K562 (cell line): ENCODE data around the gene SPATA31D1.

Experiments
- KDM1A ChIP-seq, 2 experiments: fragments of 450-650 bp; IDR thresholded peaks; 2 replicates each; pipeline ENCODE4 v1.6.1; 2016; ENCODE audit warnings: mild to moderate bottlenecking in 2 of 2
- MAFK ChIP-seq: IDR thresholded peaks from 2 replicates; pipeline ENCODE4 v1.6.1; 2011; ENCODE audit warnings: low read length, improper control_type of control experiment
- MTA1 ChIP-seq: fragments of 450-650 bp; IDR thresholded peaks from 2 replicates; pipeline ENCODE4 v1.6.1; 2017; ENCODE audit warnings: borderline replicate concordance
- MTA3 ChIP-seq: fragments of 450-650 bp; formaldehyde crosslinking; IDR thresholded peaks from 2 replicates; pipeline ENCODE4 v1.6.1; 2017; ENCODE audit warnings: mild to moderate bottlenecking, borderline replicate concordance
- NFYB ChIP-seq: IDR thresholded peaks from 2 replicates; pipeline ENCODE4 v1.6.1; 2011; ENCODE audit warnings: mild to moderate bottlenecking, moderate library complexity; ENCODE audit not compliant: insufficient read length; ENCODE audit errors: extremely low read depth
- POLR2AphosphoS5 ChIP-seq: IDR thresholded peaks from 2 replicates; pipeline ENCODE4 v1.6.1; 2011; ENCODE audit warnings: mild to moderate bottlenecking, low read depth, low read length, moderate library complexity; ENCODE audit not compliant: control insufficient read depth, insufficient read depth
- RAD21 ChIP-seq, 2 experiments: fragments of 250-450 bp in 1 of 2; fragments of 450-650 bp in 1 of 2; sonication (Bioruptor Pico) in 1 of 2; formaldehyde crosslinking in 1 of 2; IDR thresholded peaks in 1 of 2; conservative IDR thresholded peaks in 1 of 2; 2 replicates each; pipeline versions ENCODE4 v1.4.0 to v1.8.0; 2020 to 2022; ENCODE audit warnings: mild to moderate bottlenecking in 2 of 2, moderate library complexity in 1 of 2
- RBBP5 ChIP-seq: fragments of 200-600 bp; sonication (generic); IDR thresholded peaks from 2 replicates; pipeline ENCODE4 v1.6.1; 2012; ENCODE audit warnings: borderline replicate concordance, mild to moderate bottlenecking, low read length, control low read depth, inconsistent platforms; ENCODE audit not compliant: insufficient read depth, poor library complexity, severe bottlenecking
- ZBTB17 ChIP-seq: fragments of 450-650 bp; formaldehyde crosslinking; IDR thresholded peaks from 2 replicates; pipeline ENCODE4 v1.4.0; 2020; ENCODE audit warnings: mild to moderate bottlenecking
- ZBTB43 ChIP-seq: sonication (generic); formaldehyde crosslinking; IDR thresholded peaks from 2 replicates; pipeline ENCODE4 v1.8.0; 2023; ENCODE audit warnings: mild to moderate bottlenecking, missing genetic modification reagents

GRCh38 chr9:81999806-82000205 is 11.2 kb downstream of the SPATA31D1 start:
- TF ChIP-seq ZBTB43 (no peak), POLR2AphosphoS5 (no peak), RAD21 (CRISPR knock-in tag; conservative IDR thresholded peaks at IDR 0.05 in 1 of 2, IDR thresholded peaks at IDR 0.05 in 1 of 2) (no peak), NFYB (no peak), MTA1 (no peak), MAFK (no peak), KDM1A (IDR thresholded peaks at IDR 0.05) (no peak), RBBP5 (no peak), ZBTB17 (CRISPR knock-in tag) (no peak), MTA3 (no peak)
